SW480 (cell line): ENCODE data around the gene TMEM245.
"Not testable (repeated sequence)": the region's sequence is repeated elsewhere in the genome, so short reads cannot be mapped to it uniquely, and the experiment has no call there.

Experiments used
- DNase-seq: peaks from one replicate; pipeline ENCODE4 v3.0.0-alpha.2; 2016; ENCODE audit warnings: low spot score

TMEM245 gene

GRCh38 chr9:108991479-108991878, 128.3 kb downstream of the TMEM245 start:
- DNase-seq, result no peak

GRCh38 chr9:108983885-108984284, 135.9 kb downstream of the TMEM245 start:
- DNase-seq, result no peak

- no peak for DNase-seq
Measured at GRCh38 chr9:108980893-108981292, 138.9 kb downstream of the TMEM245 start.

- DNase-seq, result no peak
Measured at GRCh38 chr9:108978205-108978604, 141.5 kb downstream of the TMEM245 start.

- DNase-seq, result no peak
Measured at GRCh38 chr9:108973895-108974294, 145.9 kb downstream of the TMEM245 start.

- DNase-seq, result no peak
Measured at GRCh38 chr9:108972626-108973209, 147.0 kb downstream of the TMEM245 start.

- DNase-seq, result no peak
Measured at GRCh38 chr9:108972186-108972585, 147.6 kb downstream of the TMEM245 start.

GRCh38 chr9:108971392-108971791, 148.4 kb downstream of the TMEM245 start:
- DNase-seq, result not testable (repeated sequence)

GRCh38 chr9:108967916-108968315, 151.8 kb downstream of the TMEM245 start:
- DNase-seq, result no peak
